K562 (cell line): ENCODE data around the gene TCEA3. TPM values are rescaled to one million over a fixed set of nuclear protein-coding genes. Genes with fewer than 3 reads are reported as not detected.

ENCODE experiments used
- BRCA1 ChIP-seq, 2 experiments: fragments of 450-650 bp in 1 of 2; sonication (generic) in 1 of 2; formaldehyde crosslinking in 1 of 2; IDR thresholded peaks; 2 replicates each; pipeline versions ENCODE4 v1.5.0 to v1.6.1; 2017 to 2020; ENCODE audit warnings: mild to moderate bottlenecking in 1 of 2, missing genetic modification reagents in 1 of 2
- ESRRA ChIP-seq: fragments of 450-650 bp; IDR thresholded peaks from 2 replicates; pipeline ENCODE4 v1.6.1; 2014; ENCODE audit warnings: low read depth, mild to moderate bottlenecking, moderate library complexity, borderline replicate concordance
- GTF2F1 ChIP-seq: IDR thresholded peaks from 2 replicates; pipeline ENCODE4 v1.6.1; 2011; ENCODE audit warnings: low read depth, low read length, improper control_type of control experiment
- JUND ChIP-seq, 2 experiments: IDR thresholded peaks; 2 replicates in 1 of 2; 3 replicates in 1 of 2; pipeline ENCODE4 v1.6.1; 2011; ENCODE audit warnings: borderline replicate concordance in 2 of 2, low read depth in 2 of 2, low read length in 2 of 2, improper control_type of control experiment in 1 of 2, missing biosample characterization in 1 of 2, missing genetic modification characterization in 1 of 2, missing genetic modification reagents in 1 of 2
- KLF6 ChIP-seq: fragments of 250-450 bp; sonication (Bioruptor Pico); IDR thresholded peaks from 2 replicates; pipeline ENCODE4 v1.4.0; 2020; ENCODE audit warnings: mild to moderate bottlenecking, moderate library complexity, borderline replicate concordance
- LEF1 ChIP-seq: fragments of 450-650 bp; IDR thresholded peaks from 2 replicates; pipeline ENCODE4 v1.6.1; 2016; ENCODE audit warnings: mild to moderate bottlenecking
- MTA1 ChIP-seq: fragments of 450-650 bp; IDR thresholded peaks from 2 replicates; pipeline ENCODE4 v1.6.1; 2017; ENCODE audit warnings: borderline replicate concordance
- MTF1 ChIP-seq: fragments of 250-450 bp; sonication (Bioruptor Pico); IDR thresholded peaks from 2 replicates; pipeline ENCODE4 v1.9.0; 2021; ENCODE audit warnings: moderate library complexity, mild to moderate bottlenecking, inconsistent platforms, borderline replicate concordance
- NFATC3 ChIP-seq: fragments of 450-650 bp; IDR thresholded peaks from 2 replicates; pipeline ENCODE4 v1.6.1; 2017; ENCODE audit warnings: mild to moderate bottlenecking
- NFIC ChIP-seq: fragments of 450-650 bp; IDR thresholded peaks from 2 replicates; pipeline ENCODE4 v1.6.1; 2017; ENCODE audit warnings: mild to moderate bottlenecking, inconsistent platforms
- NFXL1 ChIP-seq: fragments of 450-650 bp; formaldehyde crosslinking; IDR thresholded peaks from 2 replicates; pipeline ENCODE4 v1.4.0; 2021; ENCODE audit warnings: mild to moderate bottlenecking
- RBM25 ChIP-seq: fragments of 200-400 bp; formaldehyde crosslinking; IDR thresholded peaks from 2 replicates; pipeline ENCODE4 v1.6.1; 2018; ENCODE audit warnings: low read length, low read depth, moderate library complexity; ENCODE audit not compliant: severe bottlenecking
- RFX1 ChIP-seq: fragments of 450-650 bp; IDR thresholded peaks from 2 replicates; pipeline ENCODE4 v1.6.1; 2016; ENCODE audit warnings: mild to moderate bottlenecking, moderate library complexity
- SRSF9 ChIP-seq: fragments of 200-400 bp; formaldehyde crosslinking; IDR thresholded peaks from 2 replicates; pipeline ENCODE4 v1.6.1; 2017; ENCODE audit warnings: low read depth, low read length, borderline replicate concordance
- TCF7 ChIP-seq: sonication (generic); IDR thresholded peaks from 2 replicates; pipeline ENCODE4 v1.6.1; 2016; ENCODE audit warnings: antibody characterized with exemption, borderline replicate concordance
- THAP7 ChIP-seq: fragments of 250-450 bp; sonication (Bioruptor Pico); IDR thresholded peaks from 2 replicates; pipeline ENCODE4 v1.5.0; 2021
- U2AF1 ChIP-seq: fragments of 200-400 bp; formaldehyde crosslinking; optimal IDR thresholded peaks from 2 replicates; pipeline ENCODE3; 2017; ENCODE audit warnings: mild to moderate bottlenecking, low read depth, low read length, moderate library complexity
- USF2 ChIP-seq: sonication (generic); formaldehyde crosslinking; IDR thresholded peaks from 2 replicates; pipeline ENCODE4 v1.5.0; 2020; ENCODE audit warnings: missing genetic modification reagents
- ZBTB1 ChIP-seq: sonication (generic); formaldehyde crosslinking; IDR thresholded peaks from 2 replicates; pipeline ENCODE4 v1.8.1; 2023; ENCODE audit warnings: missing genetic modification reagents, low read depth, mild to moderate bottlenecking, borderline replicate concordance
- ZC3H11A ChIP-seq: IDR thresholded peaks from 2 replicates; pipeline ENCODE4 v1.6.1; 2012; ENCODE audit warnings: low read depth, low read length, improper control_type of control experiment
- ZNF217 ChIP-seq: sonication (generic); formaldehyde crosslinking; IDR thresholded peaks from 2 replicates; pipeline ENCODE4 v1.8.0; 2022; ENCODE audit warnings: mild to moderate bottlenecking, missing genetic modification reagents
- ZNF232 ChIP-seq: sonication (generic); formaldehyde crosslinking; IDR thresholded peaks from 2 replicates; pipeline ENCODE4 v1.8.0; 2022; ENCODE audit warnings: mild to moderate bottlenecking, missing genetic modification reagents
- ZNF239 ChIP-seq: fragments of 250-450 bp; sonication (Bioruptor Pico); IDR thresholded peaks from 2 replicates; pipeline ENCODE4 v1.4.0; 2020; ENCODE audit warnings: mild to moderate bottlenecking
- ZZZ3 ChIP-seq: fragments of 450-650 bp; IDR thresholded peaks from 2 replicates; pipeline ENCODE4 v1.6.1; 2016; ENCODE audit warnings: antibody characterized with exemption, mild to moderate bottlenecking, moderate library complexity
- polyA plus RNA-seq, 8 experiments: library from polyadenylated mRNA; depleted of rRNA in 4 of 8; stranded (reverse) in 5 of 8; unstranded in 3 of 8; fragments of >200 nt; fragmentation: Nextera tagmentation in 2 of 8; fragmentation: Illumina TruSeq in 1 of 8; extraction: Ambion mirVana in 2 of 8; extraction: Trizol in 1 of 8; gene quantifications; 2 replicates each; pipeline versions ENCODE4 v1.2.1 to v1.2.3, GENCODE V29; 2011 to 2014; ENCODE audit warnings: inconsistent platforms in 1 of 8, missing spikeins in 1 of 8
- total RNA-seq, 7 experiments: library from RNA; depleted of rRNA in 6 of 7; stranded (reverse); fragments of >200 nt in 6 of 7; fragmentation: Illumina TruSeq in 2 of 7; extraction: Trizol in 2 of 7; gene quantifications; 2 replicates each; pipeline versions ENCODE4 v1.2.1 to v1.2.3, GENCODE V29; 2011 to 2021; ENCODE audit warnings: low replicate concordance in 1 of 7
- TF ChIP-seq, protein P1 (sequence below): sonication (generic); formaldehyde crosslinking; IDR thresholded peaks from 2 replicates; pipeline ENCODE4 v1.8.0; 2023; ENCODE audit warnings: mild to moderate bottlenecking, missing genetic modification reagents
- TF ChIP-seq, protein P2 (sequence below): fragments of 450-650 bp; IDR thresholded peaks from 2 replicates; pipeline ENCODE4 v1.6.1; 2016; ENCODE audit warnings: low read depth, mild to moderate bottlenecking, moderate library complexity

Gene TCEA3
- total and polyA plus RNA-seq, 9 of the 15 experiments (the other 6 are each of a cell fraction or from before 2014, with no cell fraction given) = 0.03 to 0.55 (median 0.36) TPM

- TF ChIP-seq, protein P1, sequence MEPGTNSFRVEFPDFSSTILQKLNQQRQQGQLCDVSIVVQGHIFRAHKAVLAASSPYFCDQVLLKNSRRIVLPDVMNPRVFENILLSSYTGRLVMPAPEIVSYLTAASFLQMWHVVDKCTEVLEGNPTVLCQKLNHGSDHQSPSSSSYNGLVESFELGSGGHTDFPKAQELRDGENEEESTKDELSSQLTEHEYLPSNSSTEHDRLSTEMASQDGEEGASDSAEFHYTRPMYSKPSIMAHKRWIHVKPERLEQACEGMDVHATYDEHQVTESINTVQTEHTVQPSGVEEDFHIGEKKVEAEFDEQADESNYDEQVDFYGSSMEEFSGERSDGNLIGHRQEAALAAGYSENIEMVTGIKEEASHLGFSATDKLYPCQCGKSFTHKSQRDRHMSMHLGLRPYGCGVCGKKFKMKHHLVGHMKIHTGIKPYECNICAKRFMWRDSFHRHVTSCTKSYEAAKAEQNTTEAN (CRISPR knock-in tag) = no peak
- TF ChIP-seq ZNF232 = no peak
- no peak for TF ChIP-seq GTF2F1
- TF ChIP-seq USF2 (CRISPR knock-in tag) = no peak
- peak; percentile 88 for TF ChIP-seq RBM25
- no peak for TF ChIP-seq RFX1
- no peak for TF ChIP-seq ZBTB1 (CRISPR knock-in tag)
- TF ChIP-seq NFIC = no peak
- no peak for TF ChIP-seq ZNF239 (CRISPR knock-in tag)
- no peak for TF ChIP-seq THAP7 (CRISPR knock-in tag)
- TF ChIP-seq, protein P2, sequence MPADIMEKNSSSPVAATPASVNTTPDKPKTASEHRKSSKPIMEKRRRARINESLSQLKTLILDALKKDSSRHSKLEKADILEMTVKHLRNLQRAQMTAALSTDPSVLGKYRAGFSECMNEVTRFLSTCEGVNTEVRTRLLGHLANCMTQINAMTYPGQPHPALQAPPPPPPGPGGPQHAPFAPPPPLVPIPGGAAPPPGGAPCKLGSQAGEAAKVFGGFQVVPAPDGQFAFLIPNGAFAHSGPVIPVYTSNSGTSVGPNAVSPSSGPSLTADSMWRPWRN = no peak
- TF ChIP-seq MTF1 = no peak
- no peak for TF ChIP-seq ZZZ3
- TF ChIP-seq ESRRA = no peak
- TF ChIP-seq KLF6 (CRISPR knock-in tag) = no peak
- no peak for TF ChIP-seq SRSF9
- TF ChIP-seq LEF1 = peak; percentile 25; the same call in 1 of the 2 replicates
- TF ChIP-seq BRCA1 (IDR thresholded peaks at IDR 0.05) = no peak
- no peak for TF ChIP-seq BRCA1 (CRISPR knock-in tag; IDR thresholded peaks at IDR 0.05)
- TF ChIP-seq NFXL1 (CRISPR knock-in tag) = no peak
- TF ChIP-seq MTA1 = peak; percentile 46; the same call in 1 of the 2 replicates
- no peak for TF ChIP-seq U2AF1
- peak; percentile 89 for TF ChIP-seq JUND (IDR thresholded peaks at IDR 0.05; ENCODE audit: borderline replicate concordance, low read depth, low read length)
- TF ChIP-seq JUND (tag; IDR thresholded peaks at IDR 0.05; ENCODE audit: borderline replicate concordance, low read depth, low read length) = peak; percentile 77; the same call in 1 of the 3 replicates
- no peak for TF ChIP-seq TCF7
- no peak for TF ChIP-seq NFATC3
- TF ChIP-seq ZC3H11A = no peak
- no peak for TF ChIP-seq ZNF217
Measured at GRCh38 chr1:23384312-23385058, 40.1 kb downstream of the TCEA3 start (continued).
